Mesendoderm (in vitro differentiated cells): Measurements from ENCODE around the gene ATP6V1F.

ENCODE experiments used
- DNase-seq: peaks from one replicate; pipeline ENCODE4 v3.0.0; 2013
- H2AK5ac ChIP-seq: 2 replicates; pipeline ENCODE4 v1.6.1; 2013; ENCODE audit warnings: low read length, inconsistent platforms
- H2BK120ac ChIP-seq: 2 replicates; pipeline ENCODE4 v1.6.1; 2013; ENCODE audit warnings: low read depth, mild to moderate bottlenecking, low read length, moderate library complexity, mixed read lengths
- H2BK15ac ChIP-seq: replicated peaks from 2 replicates; pipeline ENCODE4 v1.6.1; 2013; ENCODE audit warnings: low read depth, mild to moderate bottlenecking, moderate library complexity
- H2BK5ac ChIP-seq: 2 replicates; pipeline ENCODE4 v1.6.1; 2013; ENCODE audit warnings: low read length, inconsistent platforms
- H3K18ac ChIP-seq: 2 replicates; pipeline ENCODE4 v1.6.1; 2013; ENCODE audit warnings: mild to moderate bottlenecking, low read length, mixed read lengths
- H3K23ac ChIP-seq: one replicate; pipeline ENCODE4 v1.6.1; 2013; ENCODE audit warnings: low read length
- H3K27ac ChIP-seq: 2 replicates; pipeline ENCODE4 v1.5.1; 2013; ENCODE audit warnings: low read depth, mild to moderate bottlenecking, inconsistent platforms, low read length, moderate library complexity
- H3K27me3 ChIP-seq: 2 replicates; pipeline ENCODE4 v1.6.1; 2013; ENCODE audit warnings: low read length, control low read depth, mild to moderate bottlenecking, inconsistent platforms; ENCODE audit not compliant: insufficient read depth, poor library complexity
- H3K36me3 ChIP-seq: 2 replicates; pipeline ENCODE4 v1.6.1; 2013; ENCODE audit warnings: low read length, inconsistent platforms; ENCODE audit not compliant: control insufficient read depth, insufficient read depth
- H3K4ac ChIP-seq: one replicate; pipeline ENCODE4 v1.6.1; 2013; ENCODE audit warnings: low read depth, mild to moderate bottlenecking, low read length, moderate library complexity
- H3K4me1 ChIP-seq: 2 replicates; pipeline ENCODE4 v1.6.1; 2013; ENCODE audit warnings: low read depth, low read length, inconsistent platforms; ENCODE audit not compliant: control insufficient read depth
- H3K4me2 ChIP-seq: 2 replicates; pipeline ENCODE4 v1.6.1; 2013; ENCODE audit warnings: low read length
- H3K4me3 ChIP-seq: 2 replicates; pipeline ENCODE4 v1.5.1; 2013; ENCODE audit warnings: mild to moderate bottlenecking, low read length
- H3K56ac ChIP-seq: one replicate; pipeline ENCODE4 v1.6.1; 2013; ENCODE audit warnings: low read length
- H3K79me1 ChIP-seq: 2 replicates; pipeline ENCODE4 v1.6.1; 2013; ENCODE audit warnings: low read length, inconsistent platforms
- H3K79me2 ChIP-seq: 2 replicates; pipeline ENCODE4 v1.6.1; 2013; ENCODE audit warnings: mild to moderate bottlenecking, low read length; ENCODE audit not compliant: control insufficient read depth, insufficient read depth
- H3K9ac ChIP-seq: 2 replicates; pipeline ENCODE4 v1.6.1; 2013; ENCODE audit warnings: low read length, inconsistent platforms
- H4K5ac ChIP-seq: one replicate; pipeline ENCODE4 v1.6.1; 2013; ENCODE audit warnings: low read length
- H4K8ac ChIP-seq: one replicate; pipeline ENCODE4 v1.6.1; 2013; ENCODE audit warnings: low read depth, mild to moderate bottlenecking, control low read depth, low read length, moderate library complexity
- WGBS: extraction: QIAGEN DNeasy Blood & Tissue Kit; methylation state at CpG from one replicate; pipeline ENCODE4 v1.1.7; 2013; ENCODE audit warnings: low lambda C conversion rate, missing lambda C conversion rate; ENCODE audit not compliant: insufficient coverage; ENCODE audit errors: extremely low coverage; 5-methylcytosine and 5-hydroxymethylcytosine counted together

The ATP6V1F gene

DNA sequence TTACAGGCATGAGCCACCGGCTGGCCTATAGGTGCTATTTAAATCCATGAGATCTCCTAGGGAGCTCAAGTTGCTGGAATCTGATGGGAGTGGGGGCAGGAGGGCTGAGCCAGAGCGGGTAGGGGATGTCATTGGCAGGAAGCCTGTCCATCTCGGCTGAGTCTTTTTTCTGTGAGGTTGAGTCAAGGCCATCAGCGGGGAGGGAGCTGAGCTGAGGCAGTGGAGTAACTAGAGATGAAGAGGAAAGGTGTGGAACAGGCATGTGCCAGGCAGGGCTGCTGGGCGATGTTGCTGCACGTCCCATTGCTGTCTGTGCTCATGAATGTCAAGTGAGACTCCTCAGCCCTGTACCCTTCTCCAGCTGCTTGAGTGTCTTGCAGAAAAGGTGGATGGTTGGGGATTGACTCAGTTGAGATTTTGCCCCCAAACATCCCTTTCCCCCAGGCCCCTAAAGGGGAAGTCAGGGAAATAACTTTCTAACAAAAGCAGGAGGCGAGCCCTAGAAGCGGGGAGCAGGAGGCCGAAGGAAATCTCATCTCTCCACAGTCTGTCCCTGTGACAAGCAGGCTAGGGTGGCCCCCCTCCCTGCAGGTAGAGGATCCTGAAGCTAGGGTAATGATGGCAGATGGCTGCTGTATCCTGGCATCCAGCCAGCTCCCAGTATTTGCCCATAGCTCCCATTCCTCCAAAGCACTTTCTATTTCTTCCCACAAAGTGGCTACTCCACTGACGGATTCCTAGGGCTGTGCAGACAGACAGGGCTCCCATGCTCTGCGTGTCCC lies 5.4 kb downstream of the ATP6V1F start:
- Histone ChIP-seq H2BK120ac (no peak overlapping the region), H3K18ac (no peak overlapping the region), H3K79me1 (peaks cover 1% of the 10 kb centered on the region), H2BK15ac (no peak overlapping the region), H3K56ac (no peak overlapping the region), H3K4ac (no peak overlapping the region), H3K79me2 (no peaks in the 10 kb centered on the region), H4K5ac (no peak overlapping the region), H4K8ac (no peak overlapping the region), H2BK5ac (no peak overlapping the region), H3K4me3 (no peak overlapping the region), H2AK5ac (no peak overlapping the region), H3K4me2 (no peak overlapping the region), H3K27ac (no peak overlapping the region), H3K23ac (no peak overlapping the region), H3K9ac (no peak overlapping the region), H3K27me3 (peaks cover 12% of the 10 kb centered on the region), H3K36me3 (no peaks in the 10 kb centered on the region), H3K4me1 (no peaks in the 10 kb centered on the region)
- DNase-seq, result peak; percentile 65
- WGBS, result no CpG with 5 or more reads among the region's 11 CpGs

DNA sequence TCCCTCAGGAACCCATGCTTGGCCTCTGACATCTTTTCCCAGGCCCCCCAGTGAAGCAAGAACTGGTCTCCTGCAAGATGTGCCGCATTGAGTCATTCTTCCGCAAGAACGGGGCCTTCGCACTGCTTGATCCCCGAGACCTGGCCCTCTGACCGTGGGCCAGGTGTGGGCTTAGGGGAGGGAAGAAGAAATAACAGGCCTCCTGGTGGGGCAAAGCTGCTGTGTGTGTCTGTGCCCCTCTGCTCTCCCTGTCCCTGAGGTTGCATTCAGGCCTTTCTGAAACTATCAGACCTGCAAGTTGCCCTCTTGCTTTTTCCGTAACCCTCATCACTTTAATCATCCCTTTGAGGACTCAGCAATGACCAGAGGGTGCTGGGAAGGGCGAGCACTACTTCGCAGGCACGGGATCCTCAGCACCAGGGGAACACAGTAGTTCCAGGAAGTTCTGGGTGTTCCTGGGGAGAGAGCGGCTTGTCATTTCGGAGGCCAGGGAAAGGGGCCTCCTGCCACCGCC lies 6.0 kb downstream of the ATP6V1F start:
- Histone ChIP-seq H2BK120ac (no peak overlapping the region), H3K4ac (no peak overlapping the region), H3K79me1 (no peaks in the 10 kb centered on the region), H3K4me1 (no peaks in the 10 kb centered on the region), H3K56ac (peak overlapping the region; percentile 9), H2BK5ac (no peak overlapping the region), H3K79me2 (no peaks in the 10 kb centered on the region), H3K4me3 (no peak overlapping the region), H4K8ac (no peak overlapping the region), H2AK5ac (no peak overlapping the region), H3K36me3 (no peaks in the 10 kb centered on the region), H3K4me2 (peak overlapping the region; percentile 77), H3K9ac (peak overlapping the region; percentile 59), H4K5ac (no peak overlapping the region), H3K18ac (no peak overlapping the region), H3K27me3 (peaks cover 12% of the 10 kb centered on the region), H3K27ac (no peak overlapping the region), H3K23ac (no peak overlapping the region), H2BK15ac (no peak overlapping the region)
- no peak for DNase-seq
- WGBS, result no CpG with 5 or more reads among the region's 13 CpGs

DNA sequence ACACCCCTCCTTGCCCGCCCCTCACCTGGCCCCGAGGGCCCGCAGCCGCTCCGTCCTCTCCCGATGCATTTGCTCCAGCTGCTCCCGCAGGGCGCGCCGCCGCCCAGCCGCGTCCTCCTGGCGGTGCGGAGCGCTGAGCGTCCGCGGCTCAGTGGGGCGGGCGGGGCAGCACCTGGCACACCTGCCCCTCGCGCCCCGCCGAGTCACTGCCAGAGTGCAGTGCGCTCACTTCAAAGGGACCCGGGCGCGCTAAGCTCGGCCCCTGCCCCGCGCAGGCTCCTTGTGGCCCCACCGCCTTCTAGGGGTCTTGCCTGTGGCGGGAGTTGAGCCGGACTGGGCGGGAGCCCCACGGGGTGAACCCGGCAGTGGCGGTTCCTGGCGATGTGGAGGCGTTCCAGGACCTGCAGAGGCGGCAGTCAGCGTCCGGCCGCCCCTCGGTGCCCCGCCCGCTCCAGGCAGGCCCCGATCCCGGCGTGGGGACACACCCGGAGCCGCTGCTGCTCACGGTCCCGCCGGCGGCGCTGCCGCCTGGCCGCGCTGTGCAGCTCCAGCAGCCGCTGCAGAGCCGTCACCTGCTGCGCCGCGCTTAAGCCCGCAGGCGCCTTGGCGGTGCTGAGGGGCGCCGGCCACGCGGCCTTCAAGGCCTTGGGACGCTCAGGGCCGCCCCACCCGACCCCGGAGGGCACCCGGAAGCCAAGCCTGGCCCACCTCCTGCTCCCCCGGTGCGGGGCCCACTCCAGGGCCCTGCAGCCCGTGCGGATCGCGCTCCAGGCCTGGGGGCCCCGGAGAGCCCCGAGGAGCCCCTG lies 6.7 kb downstream of the ATP6V1F start:
- peaks cover 12% of the 10 kb centered on the region for H3K27me3 ChIP-seq
- DNase-seq, result peak; percentile 65
- no CpG with 5 or more reads among the region's 86 CpGs for WGBS

DNA sequence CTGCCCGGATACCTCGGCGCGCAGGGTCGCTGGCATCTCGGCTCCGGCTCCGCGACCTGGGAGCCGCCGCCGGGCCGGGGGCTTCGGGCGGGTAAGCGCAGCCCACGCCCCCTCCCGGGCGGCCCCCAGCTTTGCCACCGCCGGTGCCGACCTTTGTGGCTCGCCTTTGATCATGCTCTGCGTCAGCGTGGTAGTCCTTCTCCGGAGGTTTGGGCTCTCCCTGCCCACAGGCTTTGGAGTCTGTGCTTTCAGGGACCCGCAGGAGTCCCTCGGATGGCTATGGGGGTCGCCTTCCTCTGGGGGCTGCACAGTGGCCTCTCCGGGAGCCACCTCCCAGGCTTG lies 7.3 kb downstream of the ATP6V1F start:
- no peak overlapping the region for H2BK5ac ChIP-seq
- H3K23ac ChIP-seq, result peak overlapping the region; percentile 24
- no peak overlapping the region for H4K8ac ChIP-seq
- DNase-seq, result no peak
- H3K4me2 ChIP-seq, result peak overlapping the region; percentile 77
- H2AK5ac ChIP-seq, result no peak overlapping the region
- H3K4ac ChIP-seq, result no peak overlapping the region
- peaks cover 12% of the 10 kb centered on the region for H3K27me3 ChIP-seq
- no peaks in the 10 kb centered on the region for H3K79me2 ChIP-seq
- H3K79me1 ChIP-seq, result no peaks in the 10 kb centered on the region
- H2BK120ac ChIP-seq, result no peak overlapping the region
- H3K4me1 ChIP-seq, result no peaks in the 10 kb centered on the region
- no peaks in the 10 kb centered on the region for H3K36me3 ChIP-seq
- H4K5ac ChIP-seq, result no peak overlapping the region
- H3K4me3 ChIP-seq, result no peak overlapping the region
- H3K18ac ChIP-seq, result peak overlapping the region; percentile 57
- no CpG with 5 or more reads among the region's 30 CpGs for WGBS
- H3K27ac ChIP-seq, result no peak overlapping the region
- H3K9ac ChIP-seq, result peak overlapping the region; percentile 59
- H2BK15ac ChIP-seq, result no peak overlapping the region
- H3K56ac ChIP-seq, result peak overlapping the region; percentile 82

More for the DNA sequence above, 6.7 kb downstream of the ATP6V1F start:
- Histone ChIP-seq H3K36me3 (no peaks in the 10 kb centered on the region), H2BK15ac (no peak overlapping the region), H3K4me2 (peak overlapping the region; percentile 77), H2BK120ac (no peak overlapping the region), H2BK5ac (no peak overlapping the region), H2AK5ac (no peak overlapping the region), H3K4ac (no peak overlapping the region), H3K79me1 (no peaks in the 10 kb centered on the region), H3K27ac (no peak overlapping the region), H3K18ac (peak overlapping the region; percentile 57), H3K79me2 (no peaks in the 10 kb centered on the region), H3K23ac (no peak overlapping the region), H3K9ac (peak overlapping the region; percentile 59), H4K5ac (no peak overlapping the region), H4K8ac (no peak overlapping the region), H3K56ac (peak overlapping the region; percentile 82), H3K4me1 (no peaks in the 10 kb centered on the region), H3K4me3 (peak overlapping the region; percentile 11)

DNA sequence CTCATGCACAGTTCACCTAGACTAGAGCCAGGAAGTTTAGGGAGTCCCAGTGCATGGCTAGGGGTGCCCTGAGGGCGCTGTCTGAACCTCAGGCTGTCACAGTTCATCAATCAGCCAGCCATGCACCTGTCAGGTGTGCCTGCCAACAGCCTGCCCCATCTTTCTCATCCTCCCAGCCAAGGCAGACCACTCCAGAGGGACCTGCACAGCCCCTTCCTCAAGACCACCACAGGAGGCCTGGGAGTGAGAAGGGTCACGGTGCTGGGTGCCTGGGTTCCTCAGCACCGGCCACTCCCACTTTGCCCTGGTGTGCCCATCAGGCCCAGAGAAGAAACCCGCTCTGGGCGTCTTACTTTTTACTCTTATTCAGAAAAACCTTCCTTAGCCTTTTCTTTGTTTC lies 8.4 kb downstream of the ATP6V1F start:
- Histone ChIP-seq H3K9ac (no peak overlapping the region), H2BK15ac (no peak overlapping the region), H3K27ac (no peak overlapping the region), H4K8ac (no peak overlapping the region), H2BK5ac (no peak overlapping the region), H3K4me2 (no peak overlapping the region), H4K5ac (no peak overlapping the region), H3K23ac (no peak overlapping the region), H2BK120ac (no peak overlapping the region), H3K4me3 (no peak overlapping the region), H3K36me3 (no peaks in the 10 kb centered on the region), H3K79me1 (no peaks in the 10 kb centered on the region), H3K4ac (no peak overlapping the region), H3K79me2 (no peaks in the 10 kb centered on the region), H3K27me3 (peaks cover 12% of the 10 kb centered on the region), H3K56ac (no peak overlapping the region), H2AK5ac (no peak overlapping the region), H3K4me1 (no peaks in the 10 kb centered on the region), H3K18ac (no peak overlapping the region)
- DNase-seq, result no peak
- WGBS, result no CpG with 5 or more reads among the region's 5 CpGs
